ENCODE results near the gene EP300. TPM values are rescaled to one million over a fixed set of nuclear protein-coding genes. Genes with fewer than 3 reads are reported as not detected.
A peak's percentile ranks its signal among the peaks of the same experiment; 100 is the strongest.
"Not testable (repeated sequence)": the region's sequence is repeated elsewhere in the genome, so short reads cannot be mapped to it uniquely, and the experiment has no call there.

Gene EP300
- 100 to 1,000 TPM; 130 to 156 TPM for total RNA-seq

GRCh38 chr22:41092023-41092817 lies at the start of gene EP300:
Gene EP300, plus strand, starts transcription at chr22:41092592. Its CDS starts 413 bp downstream, at chr22:41093005.
- Histone ChIP-seq H3K36me3 (no peaks in the 10 kb centered on the region), H3K27me3 (replicated peaks; ENCODE audit: insufficient read depth) (no peaks in the 10 kb centered on the region), H3K9me3 (no peaks in the 10 kb centered on the region), H3K4me1 (replicated peaks) (peaks cover 5% of the 10 kb centered on the region), H3K4me3 (peak within 1 kb of the TSS; percentile 74 to 99), H3K27ac (peak within 1 kb of the TSS; percentile 100)
- TF ChIP-seq CTCF (IDR thresholded peaks at IDR 0.05) (peak in 3 of 4 experiments; percentile 16 to 70 (median 49)), POLR2A (IDR thresholded peaks at IDR 0.05) (peak; percentile 95), POLR2AphosphoS5 (IDR thresholded peaks at IDR 0.05) (peak; percentile 88)
- WGBS = 1% methylated on average over 60 of the region's 112 CpGs
- DNase-seq (ENCODE audit: low spot score) = peak; percentile 91
- intact Hi-C loops (cut with DNase I) = loop anchor here (5.0 kb wide), 3 partner anchors 70 to 290 kb away; partner anchors contain the start of gene TEF

GRCh38 chr22:41043722-41044121 lies 48.7 kb upstream of the EP300 start:
- no peak for TF ChIP-seq POLR2AphosphoS5 (IDR thresholded peaks at IDR 0.05)
- TF ChIP-seq POLR2A (IDR thresholded peaks at IDR 0.05) = no peak
- no peak for TF ChIP-seq CTCF (IDR thresholded peaks at IDR 0.05)
- no peaks in the 10 kb centered on the region for H3K27me3 ChIP-seq (replicated peaks; ENCODE audit: insufficient read depth)
- intact Hi-C loops (cut with DNase I) = no loop called here
- no peaks in the 10 kb centered on the region for H3K36me3 ChIP-seq
- no peaks in the 10 kb centered on the region for H3K4me1 ChIP-seq (replicated peaks)
- DNase-seq (ENCODE audit: low spot score) = no peak
- WGBS = 81% methylated on average over 6 of the region's 6 CpGs
- no peaks in the 10 kb centered on the region for H3K9me3 ChIP-seq
- H3K4me3 ChIP-seq = no peak overlapping the region
- no peak overlapping the region for H3K27ac ChIP-seq

- H3K27ac ChIP-seq; intact Hi-C loops (cut with DNase I); DNase-seq (ENCODE audit: low spot score); H3K4me1 ChIP-seq (replicated peaks); H3K27me3 ChIP-seq (replicated peaks; ENCODE audit: insufficient read depth); H3K36me3 ChIP-seq; H3K4me3 ChIP-seq; H3K9me3 ChIP-seq: not testable (repeated sequence)
- WGBS = 88% methylated on average over 12 of the region's 12 CpGs
Measured at GRCh38 chr22:41045575-41045974, 46.8 kb upstream of the EP300 start.

GRCh38 chr22:41047801-41048211 lies 44.6 kb upstream of the EP300 start:
- WGBS = 80% methylated on average over 3 of the region's 3 CpGs
- no peak overlapping the region for H3K27ac ChIP-seq

GRCh38 chr22:41048345-41048744 lies 44.0 kb upstream of the EP300 start:
- H3K9me3 ChIP-seq; H3K27me3 ChIP-seq (replicated peaks; ENCODE audit: insufficient read depth); H3K4me3 ChIP-seq; DNase-seq (ENCODE audit: low spot score); intact Hi-C loops (cut with DNase I); H3K4me1 ChIP-seq (replicated peaks); H3K36me3 ChIP-seq: not testable (repeated sequence)
- whole genome bisulfite sequencing = 87% methylated on average over 12 of the region's 12 CpGs
- H3K27ac ChIP-seq = peak overlapping the region; percentile 27

More at GRCh38 chr22:41047801-41048211, 44.6 kb upstream of the EP300 start:
- Histone ChIP-seq H3K4me3 (no peak overlapping the region), H3K36me3 (no peaks in the 10 kb centered on the region), H3K4me1 (replicated peaks) (no peaks in the 10 kb centered on the region), H3K9me3 (no peaks in the 10 kb centered on the region), H3K27me3 (replicated peaks; ENCODE audit: insufficient read depth) (no peaks in the 10 kb centered on the region)
- TF ChIP-seq POLR2AphosphoS5 (IDR thresholded peaks at IDR 0.05) (no peak), CTCF (IDR thresholded peaks at IDR 0.05) (no peak), POLR2A (IDR thresholded peaks at IDR 0.05) (no peak)
- intact Hi-C loops (cut with DNase I) = no loop called here
- no peak for DNase-seq (ENCODE audit: low spot score)

All from prostate gland (tissue), 2 donors.